NCI-H1417 (cell line): ENCODE measurements around the gene OR8J1.
"Not testable (repeated sequence)": the region's sequence is repeated elsewhere in the genome, so short reads cannot be mapped to it uniquely, and the experiment has no call there.

Experiments used
- DNase-seq, 3 experiments: peaks; one replicate each; lab custom pipeline; 2025; lab: John Stamatoyannopoulos, UW

OR8J1 gene, protein sequence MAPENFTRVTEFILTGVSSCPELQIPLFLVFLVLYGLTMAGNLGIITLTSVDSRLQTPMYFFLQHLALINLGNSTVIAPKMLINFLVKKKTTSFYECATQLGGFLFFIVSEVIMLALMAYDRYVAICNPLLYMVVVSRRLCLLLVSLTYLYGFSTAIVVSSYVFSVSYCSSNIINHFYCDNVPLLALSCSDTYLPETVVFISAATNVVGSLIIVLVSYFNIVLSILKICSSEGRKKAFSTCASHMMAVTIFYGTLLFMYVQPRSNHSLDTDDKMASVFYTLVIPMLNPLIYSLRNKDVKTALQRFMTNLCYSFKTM

DNA sequence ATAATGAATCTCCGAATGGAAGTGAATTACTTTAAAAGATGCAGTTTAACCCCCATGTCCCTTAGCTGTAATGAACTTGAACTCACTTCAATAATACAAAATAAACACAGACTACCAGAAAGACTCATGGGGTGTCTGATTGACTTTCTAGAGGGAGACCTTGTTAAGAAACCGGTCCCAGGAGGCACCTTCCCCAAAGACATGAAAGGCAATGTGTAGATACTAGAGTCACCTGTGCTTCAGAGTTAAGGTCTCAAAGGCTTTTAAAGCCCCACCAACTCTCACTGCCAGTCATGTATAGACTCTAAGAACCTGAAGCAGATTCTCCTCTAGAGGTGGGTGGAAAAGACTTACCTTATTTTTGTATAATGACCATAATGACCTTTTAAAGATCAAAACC is at the start of gene OR8J1:
OR8J1 (plus strand) TSS at position 301 of the 400 bp plus-strand sequence. CDS start 5,956 bp downstream, outside the sequence.
- DNase-seq, result no peak

DNA sequence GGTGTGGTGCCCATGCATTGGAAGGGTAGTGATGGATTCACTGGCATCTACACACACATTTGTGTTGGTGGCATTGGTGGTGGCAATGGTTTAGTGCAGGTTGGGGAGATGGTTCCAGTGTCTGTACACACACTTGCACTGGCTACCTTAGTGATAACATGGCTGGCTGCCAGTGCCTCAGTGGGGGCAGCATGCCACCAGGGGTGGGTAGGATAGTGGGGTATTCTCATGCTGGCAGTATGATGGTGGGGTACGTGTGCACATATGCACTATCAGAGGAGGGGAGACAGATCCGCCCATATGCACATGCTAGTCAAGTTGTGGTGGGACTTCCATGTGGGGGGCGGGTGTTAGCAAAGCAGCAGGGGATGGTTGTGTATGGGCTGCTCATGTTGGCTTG is 46.3 kb upstream of the OR8J1 start:
- no peak for DNase-seq

DNA sequence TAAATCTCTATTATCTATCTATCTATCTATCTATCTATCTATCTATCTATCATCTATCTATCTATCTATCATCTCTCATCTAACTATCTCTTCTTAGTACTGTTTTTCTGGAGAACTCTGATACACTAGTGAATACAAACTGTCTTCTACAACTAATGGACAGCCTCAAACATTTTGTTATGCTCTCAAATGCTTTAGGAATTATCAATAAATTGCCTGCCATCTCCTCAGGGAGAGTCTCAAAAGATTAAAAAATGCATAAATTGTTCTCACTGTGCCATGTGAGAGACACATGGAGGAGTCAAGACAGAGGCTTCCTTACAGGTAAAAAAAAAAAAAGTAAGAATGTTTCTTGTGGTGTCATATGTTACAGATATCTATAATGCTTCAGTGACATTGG is 39.2 kb upstream of the OR8J1 start, which contains the start of gene OR8K3:
OR8K3 (plus strand) TSS at position 301 of the 400 bp plus-strand sequence. CDS start 3,163 bp downstream, outside the sequence.
- DNase-seq, result no peak

DNA sequence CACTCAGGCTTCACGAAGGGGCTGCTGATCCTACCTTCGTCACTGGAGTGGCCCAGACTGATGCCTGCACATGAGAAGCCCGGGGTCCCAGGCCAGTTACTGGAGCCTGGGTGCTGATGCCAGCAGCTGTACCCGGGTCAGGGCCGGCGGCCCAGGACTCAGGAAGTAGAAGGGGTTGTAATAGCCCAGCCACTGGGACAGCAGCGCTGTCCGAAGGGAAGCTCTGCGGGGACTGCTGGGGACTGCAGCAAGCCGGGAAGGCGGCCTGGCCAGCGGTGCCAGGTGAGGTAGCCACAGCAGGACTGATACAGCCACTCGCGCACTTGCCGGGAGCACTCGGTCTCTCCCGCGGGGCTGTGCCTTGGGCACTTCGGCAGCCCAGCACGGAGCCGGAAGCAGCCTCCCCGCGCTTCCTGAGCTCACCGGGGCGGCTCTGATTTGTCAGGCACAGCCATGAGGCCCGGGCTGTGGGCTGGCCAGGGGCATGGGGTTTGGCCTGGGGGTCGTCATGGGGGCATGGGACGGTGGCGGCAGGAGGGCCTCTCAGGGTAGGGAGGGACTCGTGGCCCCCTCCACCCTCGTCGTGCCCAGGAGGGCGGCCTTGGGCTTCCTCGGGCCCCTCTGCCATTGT is 22.1 kb upstream of the OR8J1 start:
- no peak for DNase-seq

DNA sequence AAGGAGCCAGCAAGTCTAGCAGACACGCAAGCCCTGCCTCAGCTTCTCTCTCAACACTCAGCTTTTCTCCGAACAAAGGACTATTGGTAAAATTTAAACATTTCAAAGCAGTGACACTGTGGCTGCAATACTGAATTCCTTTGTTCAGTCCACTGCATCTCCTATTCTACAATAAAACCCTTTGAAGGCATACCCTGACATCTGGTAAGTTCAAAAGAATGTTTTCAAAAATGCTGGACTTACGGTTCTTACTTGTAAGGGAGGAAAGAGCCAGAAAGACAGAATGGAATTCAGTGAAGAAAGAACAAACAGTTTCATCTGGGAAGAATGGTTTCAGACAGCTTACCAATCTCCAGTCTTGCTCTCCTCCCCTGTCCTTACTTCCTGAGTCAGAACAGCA is 20.9 kb upstream of the OR8J1 start:
- no peak for DNase-seq

DNA sequence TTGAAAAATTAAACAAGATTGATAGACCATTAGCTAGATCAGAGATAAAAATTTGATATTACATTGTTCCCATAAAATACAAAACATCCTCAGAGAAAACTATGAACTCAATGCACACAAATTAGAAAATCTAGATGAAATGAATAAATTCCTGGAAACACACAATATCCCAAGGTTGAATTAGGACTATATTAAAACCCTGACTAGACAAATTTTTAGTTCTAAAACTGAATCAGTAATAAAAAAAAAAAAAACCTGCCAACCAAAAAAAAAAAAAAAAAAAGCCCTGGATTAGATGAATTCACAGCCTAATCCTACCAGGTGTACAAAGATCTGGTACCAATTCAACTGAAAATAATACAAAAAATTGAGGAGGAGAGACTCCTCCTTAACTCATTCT is 13.8 kb upstream of the OR8J1 start:
- DNase-seq, result no peak

DNA sequence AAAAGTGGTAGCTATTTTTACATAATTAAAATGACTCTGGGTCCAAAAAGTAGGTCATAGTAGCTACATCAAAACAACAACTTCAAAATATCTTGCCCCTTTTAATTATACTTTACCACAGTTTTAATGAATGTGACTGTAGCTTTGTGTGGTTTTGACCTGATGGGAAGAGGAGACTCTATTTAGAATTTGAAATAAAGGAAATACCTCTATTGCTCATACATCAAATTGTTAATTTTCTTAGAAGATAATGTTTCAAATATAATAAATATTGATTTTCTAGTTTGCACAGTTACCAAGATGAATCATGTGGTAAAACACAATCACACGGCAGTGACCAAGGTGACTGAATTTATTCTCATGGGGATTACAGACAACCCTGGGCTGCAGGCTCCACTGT is 8.4 kb upstream of the OR8J1 start, which contains the start of gene OR8K1:
OR8K1 (plus strand) TSS at position 301 of the 400 bp plus-strand sequence; CDS start at position 301, 0 bp downstream.
- DNase-seq, result no peak

DNA sequence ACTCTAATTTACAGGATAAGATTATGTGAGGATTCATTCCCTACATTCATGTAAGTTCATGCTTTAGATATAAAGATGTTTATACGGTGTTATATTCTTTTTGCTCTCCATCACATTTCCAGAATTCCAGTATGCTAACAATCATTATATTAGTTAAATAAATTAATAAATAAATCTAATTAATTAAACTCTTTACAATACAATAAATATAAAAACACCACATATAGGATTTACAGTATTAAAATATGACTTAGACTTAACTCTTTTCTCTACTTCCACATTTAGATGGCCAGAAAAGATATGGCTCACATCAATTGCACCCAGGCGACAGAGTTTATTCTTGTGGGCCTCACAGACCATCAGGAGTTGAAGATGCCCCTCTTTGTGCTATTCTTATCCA is 21.2 kb downstream of the OR8J1 start, which contains the start of gene OR8U1:
OR8U1 (plus strand) TSS at position 301 of the 400 bp plus-strand sequence; CDS start at position 301, 0 bp downstream.
- no peak for DNase-seq

DNA sequence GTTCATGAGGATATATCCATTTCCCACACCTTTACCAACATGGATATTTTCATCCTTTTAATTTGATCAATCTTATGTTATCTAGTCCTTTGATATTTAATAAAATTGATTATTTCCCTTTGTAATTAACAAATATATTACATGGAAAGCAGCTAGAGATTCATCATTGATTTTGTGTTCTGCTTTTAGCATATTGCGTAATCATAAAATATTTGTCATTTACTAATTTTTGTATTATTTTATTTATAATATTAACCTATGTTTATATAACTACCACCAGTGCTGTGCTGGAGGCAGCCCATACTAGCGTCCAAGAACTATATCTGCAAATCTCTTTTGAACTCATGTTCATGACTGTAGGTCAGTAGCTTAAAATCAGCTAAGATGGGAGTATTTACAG is 26.0 kb downstream of the OR8J1 start:
- no peak for DNase-seq

DNA sequence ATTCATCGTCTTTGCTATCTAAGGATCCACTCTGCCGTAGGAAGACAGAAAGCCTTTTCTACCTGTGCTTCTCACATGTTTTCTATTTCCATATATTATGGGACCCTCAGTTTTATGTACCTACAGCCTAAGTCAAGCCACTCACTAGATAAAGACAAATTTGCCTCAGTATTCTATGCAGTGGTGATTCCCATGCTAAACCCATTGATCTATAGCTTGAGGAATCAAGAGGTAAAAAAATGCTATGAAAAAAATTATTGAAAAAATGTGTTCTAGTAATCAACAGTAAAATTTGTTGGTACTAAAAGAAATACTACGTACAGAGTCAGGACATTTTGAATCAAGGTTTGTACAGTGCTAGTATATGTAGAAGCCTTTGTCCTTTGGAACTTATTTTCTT is 40.3 kb downstream of the OR8J1 start:
- no peak for DNase-seq

DNA sequence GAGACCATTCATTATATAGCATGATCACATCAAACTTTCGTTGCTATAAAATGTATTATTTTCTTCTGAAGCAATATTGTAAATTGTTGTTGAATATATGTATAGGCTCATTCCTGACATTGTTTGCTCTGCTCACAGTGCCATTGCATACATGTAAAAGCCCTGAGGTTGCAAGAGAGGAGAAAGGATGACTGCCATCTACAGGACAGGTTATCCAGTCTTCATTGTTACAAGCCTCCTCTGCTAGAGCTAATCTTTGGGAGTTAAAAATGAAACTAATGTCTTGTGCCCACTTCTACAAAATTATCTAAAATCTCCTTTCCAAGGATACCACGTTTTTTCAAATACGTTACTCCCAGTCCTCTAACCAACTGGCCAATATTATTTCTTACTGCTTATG is 42.0 kb downstream of the OR8J1 start:
- DNase-seq, result no peak

DNA sequence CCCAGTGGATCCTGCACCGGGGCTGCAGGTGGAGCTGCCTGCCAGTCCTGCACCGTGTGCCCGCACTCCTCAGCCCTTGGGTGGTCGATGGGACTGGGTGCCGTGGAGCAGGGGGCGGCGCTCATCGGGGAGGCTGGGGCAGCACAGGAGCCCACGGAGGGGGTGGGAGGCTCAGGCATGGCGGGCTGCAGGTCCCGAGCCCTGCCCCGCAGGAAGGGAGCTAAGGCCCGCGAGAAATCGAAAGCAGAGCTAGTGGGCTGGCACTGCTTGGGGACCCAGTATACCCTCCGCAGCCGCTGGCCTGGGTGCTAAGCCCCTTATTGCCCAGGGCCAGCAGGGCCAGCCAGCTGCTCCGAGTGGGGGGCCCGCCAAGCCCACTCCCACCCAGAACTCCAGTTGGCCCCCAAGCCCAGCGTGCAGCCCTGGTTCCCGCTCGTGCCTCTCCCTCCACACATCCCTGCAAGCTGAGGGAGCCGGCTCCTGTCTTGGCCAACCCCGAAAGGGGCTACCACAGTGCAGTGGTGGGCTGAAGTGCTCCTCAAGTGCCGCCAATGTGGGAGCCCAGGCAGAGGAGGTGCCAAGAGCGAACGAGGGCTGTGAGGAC is 47.9 kb downstream of the OR8J1 start:
- not testable (repeated sequence) for DNase-seq

DNA sequence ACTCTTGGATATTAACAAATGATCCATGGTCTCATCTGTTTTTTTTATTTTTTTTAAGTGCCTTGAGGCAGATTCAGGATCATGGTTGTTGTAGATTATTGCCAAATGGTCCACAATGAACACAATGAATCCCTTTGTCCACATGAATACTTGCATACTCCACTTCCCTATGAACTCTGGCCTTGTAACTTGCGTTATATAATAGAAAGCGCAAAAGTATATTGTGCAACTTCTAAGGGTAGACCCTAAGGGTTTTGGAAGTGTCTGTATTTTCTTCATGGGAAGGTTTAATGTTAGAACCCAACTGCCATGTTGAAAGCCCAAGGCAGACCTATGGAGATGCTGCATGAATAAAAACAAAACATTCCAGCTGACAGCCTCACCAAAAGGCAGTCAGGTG is 50.3 kb downstream of the OR8J1 start:
- DNase-seq, result no peak

DNA sequence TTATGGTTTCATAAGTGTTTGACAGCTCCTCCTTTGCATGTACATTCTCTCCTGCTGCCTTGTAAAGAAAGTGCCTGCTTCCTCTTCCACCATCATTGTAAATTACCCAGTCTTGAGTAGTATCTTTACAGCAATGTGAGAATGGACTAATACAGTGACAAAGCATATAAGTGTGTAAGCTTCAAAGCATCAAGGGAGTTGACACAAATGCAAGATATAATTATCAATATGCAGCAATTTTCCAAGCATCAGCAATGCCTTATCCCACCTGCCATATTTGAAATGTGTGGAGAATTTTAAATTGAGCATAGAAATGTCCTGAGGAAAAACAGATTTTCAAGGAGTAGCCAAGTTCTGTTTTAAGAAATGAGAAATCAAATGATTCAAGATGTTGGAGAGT is 56.7 kb downstream of the OR8J1 start:
- DNase-seq, result no peak
